T1000 (cell line): ENCODE results near the gene ARPP21.

ENCODE experiments used
- DNase-seq: peaks from one replicate; lab custom pipeline; 2025; ENCODE audit warnings: mixed read lengths; lab: John Stamatoyannopoulos, UW

The ARPP21 gene

DNA sequence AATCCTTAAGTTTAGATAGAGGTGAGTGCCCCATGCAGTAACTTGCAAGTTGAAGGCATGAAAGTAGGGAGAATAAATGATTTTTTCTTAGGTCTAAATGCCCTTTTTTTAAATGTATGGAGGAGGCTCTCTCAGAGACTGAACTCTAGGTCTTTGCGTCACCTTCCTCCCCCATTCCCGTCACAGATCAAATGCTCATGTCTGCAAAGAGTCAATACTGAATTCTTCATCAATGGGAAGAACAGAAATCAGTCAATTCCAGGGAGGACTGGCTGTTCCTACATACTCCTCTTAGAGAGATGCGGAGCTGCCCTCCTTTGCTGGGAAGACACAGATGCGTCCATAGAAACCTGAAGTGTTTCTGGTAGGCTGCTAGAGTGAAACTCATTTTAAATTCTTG, 98.2 kb downstream of the ARPP21 start:
- DNase-seq: no peak

DNA sequence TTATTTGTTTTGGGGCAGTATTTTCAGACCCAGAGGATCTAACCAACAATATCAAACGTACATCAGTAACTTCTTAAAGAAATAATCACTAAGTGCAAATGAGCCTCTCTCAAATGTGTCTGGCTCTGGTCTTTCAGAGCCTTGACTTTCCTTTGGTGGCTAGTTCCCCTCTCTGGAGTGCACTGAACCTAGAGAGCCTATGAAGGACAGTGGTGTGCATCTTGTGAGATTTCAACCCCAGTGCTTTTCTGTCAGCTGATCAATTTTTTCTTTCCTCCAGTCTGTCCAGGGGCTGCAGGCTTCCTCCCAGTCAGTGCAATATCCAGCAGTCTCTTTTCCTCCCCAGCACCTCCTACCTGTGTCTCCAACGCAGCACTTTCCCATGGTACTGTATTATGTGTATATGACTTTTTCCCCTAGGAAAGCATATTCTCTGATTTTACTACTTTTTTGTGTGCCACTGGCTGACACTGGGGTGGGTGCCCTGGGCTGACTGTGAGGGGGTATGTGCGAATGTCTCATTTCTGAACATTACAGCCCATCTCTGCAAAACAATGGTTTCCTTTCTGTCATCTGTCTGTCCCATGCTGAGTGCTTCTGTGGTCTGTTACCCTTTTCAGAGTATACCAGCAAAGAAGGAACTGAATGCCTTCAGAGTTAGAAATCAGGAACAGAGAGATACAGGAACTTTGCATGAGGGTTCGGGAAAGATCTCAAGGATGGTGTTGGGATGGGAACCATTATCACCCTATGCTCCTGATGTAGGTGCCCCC, 98.8 kb downstream of the ARPP21 start:
- no peak for DNase-seq

DNA sequence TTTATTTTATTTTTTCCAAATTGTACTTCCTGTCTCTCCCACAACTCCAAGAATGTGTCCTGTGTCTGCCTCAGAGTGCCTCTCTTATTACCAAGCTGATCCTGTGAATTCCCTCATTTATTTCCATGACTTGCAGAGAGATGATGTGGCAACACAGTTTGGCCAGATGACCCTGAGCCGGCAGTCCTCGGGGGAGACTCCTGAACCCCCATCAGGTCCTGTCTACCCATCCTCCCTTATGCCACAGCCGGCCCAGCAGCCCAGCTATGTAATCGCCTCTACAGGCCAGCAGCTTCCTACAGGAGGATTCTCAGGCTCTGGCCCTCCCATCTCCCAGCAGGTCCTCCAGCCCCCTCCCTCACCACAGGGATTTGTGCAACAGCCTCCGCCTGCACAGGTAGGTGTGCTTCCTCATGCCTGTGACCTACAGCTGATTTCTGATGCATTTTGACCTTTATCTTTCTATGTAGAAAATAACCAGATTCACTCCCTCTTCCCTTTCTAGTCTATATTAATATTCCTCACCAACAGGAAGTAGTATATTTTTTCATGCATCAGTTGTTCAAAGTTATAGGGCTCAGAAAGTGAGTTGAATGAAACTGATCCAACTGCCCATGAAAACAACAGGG, 100.0 kb downstream of the ARPP21 start:
- no peak for DNase-seq

DNA sequence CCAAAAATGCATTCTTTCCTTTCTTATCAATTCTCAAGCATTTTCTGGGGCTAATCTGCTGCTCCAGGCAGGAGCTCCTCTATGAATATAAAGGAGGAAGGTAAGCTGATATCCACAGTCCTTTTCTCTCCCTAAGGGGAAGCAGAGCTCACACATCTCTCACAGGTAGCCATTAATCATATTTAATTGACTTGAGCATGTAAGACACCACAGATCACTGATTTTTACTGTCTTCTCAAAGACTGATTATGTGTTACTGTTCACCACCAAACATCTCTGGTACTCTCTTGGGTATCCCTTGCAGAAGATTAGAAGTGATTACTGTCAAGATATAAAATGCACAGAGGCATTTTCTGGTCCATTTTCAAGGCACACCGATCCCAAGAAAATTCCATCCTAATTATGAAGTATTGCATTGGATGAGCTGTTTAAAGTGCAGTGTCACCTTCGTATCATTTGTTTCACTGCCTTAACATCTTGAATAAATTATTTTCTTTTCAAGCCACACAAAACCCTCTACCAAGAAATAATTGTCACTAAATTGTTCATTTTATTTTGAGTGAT, 100.7 kb downstream of the ARPP21 start:
- no peak for DNase-seq

DNA sequence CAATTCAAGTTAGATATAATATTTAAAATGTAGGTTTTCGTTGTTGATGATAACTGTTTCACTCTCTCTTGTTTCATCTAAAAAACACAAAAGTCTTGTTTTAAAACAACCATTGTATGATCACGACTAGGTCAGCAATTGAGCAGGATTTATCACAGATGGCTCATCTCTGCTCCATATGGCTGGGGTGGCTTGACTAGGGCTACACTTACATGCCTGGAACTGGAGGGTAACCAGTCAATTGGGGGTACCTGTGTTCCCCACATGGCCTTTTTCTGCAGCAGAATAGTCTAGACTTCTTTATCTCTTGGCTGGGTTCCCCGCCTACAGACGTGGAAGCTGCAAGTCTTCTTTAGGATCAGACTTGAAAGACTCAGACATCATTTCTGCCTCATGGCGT, 103.9 kb downstream of the ARPP21 start:
- DNase-seq: no peak

DNA sequence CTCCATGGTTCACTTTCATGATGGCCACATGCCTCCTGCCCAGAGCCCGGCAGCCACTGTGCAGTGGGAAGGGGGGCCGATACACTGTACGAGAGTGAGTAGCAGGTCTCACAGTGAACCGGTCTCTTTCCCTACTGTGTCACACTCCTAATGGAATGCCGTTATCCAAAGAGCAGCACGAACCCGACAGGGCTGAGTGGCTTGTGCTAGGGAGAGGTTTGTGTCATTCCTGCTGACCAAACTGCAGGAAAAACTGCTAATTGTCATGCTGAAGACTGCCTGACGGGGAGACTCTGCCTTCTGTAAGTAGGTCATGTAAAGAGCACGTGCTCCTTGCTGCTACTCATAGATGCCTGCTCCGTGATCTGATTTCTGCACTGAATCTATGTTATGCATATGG, 105.1 kb downstream of the ARPP21 start:
- no peak for DNase-seq

DNA sequence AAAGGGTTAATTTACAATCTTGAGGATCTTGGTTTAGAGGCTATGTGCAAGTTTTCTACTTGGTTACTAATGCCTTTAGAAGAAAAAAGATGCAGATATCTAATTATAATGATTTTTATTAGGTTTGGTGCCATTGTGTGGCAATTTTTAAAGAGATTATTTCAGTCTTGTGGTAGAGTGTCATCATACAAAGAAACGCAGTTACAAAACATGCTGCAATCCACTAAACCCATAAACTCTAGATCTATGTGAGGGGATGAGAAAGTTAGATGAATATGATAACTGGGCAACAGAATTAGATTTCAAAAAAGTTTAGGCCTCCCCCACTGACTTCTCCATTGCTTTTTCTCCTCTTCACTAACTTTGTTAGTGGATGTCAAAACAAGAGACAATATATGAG, 106.0 kb downstream of the ARPP21 start:
- DNase-seq: no peak

DNA sequence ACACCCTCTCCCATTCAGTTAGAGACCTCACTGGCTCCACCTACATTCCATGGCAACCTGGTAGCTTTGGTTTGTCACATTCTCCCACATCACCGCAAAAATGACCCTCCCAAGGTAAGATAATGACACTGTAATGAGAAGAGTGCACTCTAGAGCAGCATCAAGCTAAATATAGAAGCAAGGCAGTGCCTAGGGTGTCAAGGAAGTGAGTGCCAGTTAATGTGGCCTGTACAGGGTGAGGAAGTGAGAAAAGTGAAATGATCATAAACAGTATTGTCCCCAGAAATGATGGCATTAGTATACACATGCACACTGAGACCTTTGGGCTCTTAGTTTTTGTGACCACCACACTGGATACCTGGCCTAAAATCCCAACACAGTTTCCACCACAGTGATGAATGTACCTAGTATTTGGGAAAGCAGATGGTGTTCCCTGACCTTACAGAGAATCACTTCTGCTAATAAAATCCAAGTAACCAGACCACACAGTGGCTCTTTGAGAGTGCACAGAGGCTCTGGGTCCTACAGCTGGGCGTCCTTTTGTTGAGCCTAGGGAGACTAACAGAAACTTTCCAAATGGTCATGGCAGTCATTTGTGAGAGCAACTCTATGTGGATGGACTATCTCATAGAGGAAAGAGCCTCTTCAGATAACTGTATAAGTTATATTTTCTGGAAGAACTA, 106.6 kb downstream of the ARPP21 start:
- DNase-seq: no peak

DNA sequence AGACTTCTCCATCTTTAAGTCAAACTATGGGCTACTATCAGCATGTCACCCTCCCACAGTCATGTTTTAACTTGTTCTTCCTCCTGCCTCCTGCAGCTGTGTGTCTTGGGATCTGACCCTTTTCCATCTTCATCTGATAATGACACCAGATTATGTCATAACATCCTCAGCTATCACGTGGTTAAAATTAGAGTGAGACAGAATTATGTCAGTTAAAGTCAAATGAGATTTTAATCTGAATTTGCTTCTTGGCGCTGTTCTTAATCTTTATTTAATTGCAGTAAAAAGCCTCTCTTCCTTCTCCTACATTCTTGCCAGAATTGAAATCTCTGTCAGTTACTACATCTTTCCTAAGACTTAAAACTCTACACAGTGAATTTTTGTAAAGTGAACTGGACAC, 107.2 kb downstream of the ARPP21 start:
- no peak for DNase-seq

DNA sequence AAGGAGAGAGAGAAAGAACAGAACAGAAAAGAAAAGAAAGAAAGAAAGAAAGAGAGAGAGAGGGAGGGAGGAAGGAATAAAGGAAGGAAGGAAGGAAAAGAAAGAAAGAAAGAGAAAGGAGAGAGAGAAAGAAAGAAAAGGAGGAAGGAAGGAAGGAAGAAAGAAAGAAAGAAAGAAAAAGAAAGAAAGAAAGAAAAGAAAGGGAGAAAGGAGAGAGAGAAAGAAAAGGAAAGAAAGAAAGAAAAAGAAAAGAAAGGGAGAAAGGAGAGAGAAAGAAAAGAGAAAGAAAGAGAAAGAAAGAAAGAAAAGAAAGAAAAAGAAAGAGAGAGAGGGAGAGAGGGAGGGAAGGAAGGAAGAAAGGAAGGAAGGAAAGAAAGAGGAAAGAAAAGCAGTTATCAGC, 108.8 kb downstream of the ARPP21 start:
- DNase-seq: no peak

DNA sequence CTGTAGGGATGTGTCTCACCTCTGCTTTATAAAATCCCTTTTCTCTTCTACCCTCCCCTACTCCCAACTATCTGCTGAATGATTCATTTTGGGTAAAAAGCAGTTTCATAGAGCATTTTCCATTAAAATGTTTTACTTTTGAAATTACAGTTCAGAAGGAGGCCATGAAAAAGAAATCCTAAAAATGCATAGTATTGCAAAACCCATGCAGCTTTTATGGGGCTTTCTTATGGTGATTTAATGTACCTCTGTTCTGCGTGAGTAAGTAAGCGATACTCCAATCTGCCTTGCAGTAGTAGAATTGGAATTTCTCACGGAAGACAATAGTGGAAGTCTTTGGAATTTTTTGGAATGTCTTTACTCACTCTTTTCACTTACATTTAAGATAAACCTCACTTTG, 111.9 kb downstream of the ARPP21 start:
- no peak for DNase-seq

DNA sequence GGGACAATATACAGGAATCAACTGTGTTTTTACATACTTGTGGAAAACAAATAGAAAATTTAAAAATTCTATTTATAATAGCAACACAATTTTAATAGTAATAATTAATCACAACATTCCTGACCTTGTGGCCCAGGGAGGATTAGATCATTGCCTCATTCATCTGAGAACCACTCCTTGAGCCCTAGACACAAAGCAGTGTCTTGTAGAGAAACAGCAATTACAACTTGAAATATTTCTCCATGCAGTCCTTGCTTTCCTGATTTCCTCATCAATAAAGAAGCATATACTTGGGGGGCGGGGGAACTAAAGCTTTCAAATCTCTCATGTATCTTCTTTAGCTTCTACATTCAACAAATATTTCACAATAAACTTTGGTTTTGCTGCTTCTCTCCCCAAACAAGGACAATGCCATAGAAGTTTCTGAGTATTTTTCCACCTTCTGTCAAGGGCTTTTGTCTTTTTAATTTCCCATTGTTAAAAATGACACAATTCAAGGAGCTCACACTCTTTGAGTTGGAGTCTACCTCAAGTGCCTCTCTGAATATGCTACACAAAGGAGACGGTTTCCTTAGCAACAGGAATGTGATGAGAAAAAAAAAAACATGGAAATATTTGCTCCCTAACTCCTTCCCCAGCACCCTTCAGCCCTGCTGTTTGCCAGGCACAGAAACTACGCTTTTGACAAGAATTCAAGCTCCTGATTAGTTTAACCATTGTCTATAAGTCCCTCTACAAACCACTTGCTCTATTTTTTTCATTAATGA, 118.8 kb downstream of the ARPP21 start:
- DNase-seq: no peak

DNA sequence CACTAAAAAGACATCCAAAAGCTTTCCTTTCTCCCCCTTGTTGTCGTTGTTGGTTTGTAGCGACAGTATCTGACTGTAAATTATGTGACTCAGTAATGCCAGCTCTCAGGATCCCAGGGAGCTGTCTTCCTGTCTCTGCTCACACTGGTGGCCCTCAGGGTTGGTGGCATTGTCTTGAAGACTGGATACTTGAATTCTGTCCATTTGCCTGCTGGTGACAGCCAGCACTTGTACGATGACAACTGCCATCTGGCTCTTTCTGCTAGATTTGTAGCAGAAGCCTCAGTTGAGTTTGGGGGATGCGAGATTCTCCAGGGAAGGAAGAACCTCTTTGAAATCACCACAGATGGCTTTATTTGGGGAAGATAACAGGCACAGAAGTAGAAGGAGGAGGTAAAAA, 120.8 kb downstream of the ARPP21 start:
- DNase-seq: no peak

DNA sequence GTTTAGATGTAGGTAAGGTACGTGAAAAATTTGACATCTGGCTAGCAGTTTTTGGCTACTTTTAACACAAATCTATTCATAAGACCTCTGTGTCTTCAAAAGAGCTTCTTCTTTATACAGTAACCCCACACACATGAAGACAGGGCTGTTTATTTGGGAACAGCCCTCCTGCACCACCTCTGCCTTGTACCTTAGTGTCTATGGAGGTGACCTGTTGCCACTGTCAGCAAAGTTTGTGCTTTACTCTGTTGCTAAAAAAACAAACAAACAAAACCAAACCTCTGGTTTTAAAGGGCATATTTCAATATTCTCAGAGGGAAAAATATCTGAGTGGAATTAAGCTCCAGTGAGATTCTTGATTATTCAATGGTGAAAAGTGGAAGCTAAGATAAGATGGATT, 122.0 kb downstream of the ARPP21 start:
- DNase-seq: no peak

DNA sequence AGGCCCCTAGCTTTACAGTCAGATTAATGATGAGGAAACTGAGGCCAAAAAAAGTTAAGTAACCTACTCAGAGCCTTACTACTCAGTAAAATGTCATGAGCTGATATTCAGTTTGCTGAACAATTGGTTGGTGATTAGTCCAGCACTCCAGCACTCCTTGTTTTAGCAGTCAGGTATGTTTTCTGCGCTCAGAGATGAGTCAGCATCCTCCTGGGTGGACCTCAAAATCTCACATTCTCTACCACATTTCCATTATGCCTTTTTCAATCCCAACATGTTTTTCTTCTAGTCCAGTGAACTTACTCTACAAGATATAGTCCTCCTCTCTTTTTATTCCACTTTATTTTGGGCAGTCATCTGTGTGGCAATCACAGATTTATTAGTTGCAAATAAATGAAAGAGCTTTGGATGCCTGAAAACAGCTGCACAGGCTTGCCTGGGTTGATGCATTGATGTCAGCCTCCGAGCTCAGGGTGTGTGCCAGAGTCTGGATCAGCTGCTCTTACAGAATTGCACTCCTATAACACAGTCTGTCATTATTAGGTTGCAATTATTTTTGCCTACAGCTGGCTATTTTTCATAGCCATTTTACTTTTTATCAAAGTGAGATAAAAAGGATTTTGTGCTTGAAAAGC, 133.2 kb downstream of the ARPP21 start:
- DNase-seq: no peak

DNA sequence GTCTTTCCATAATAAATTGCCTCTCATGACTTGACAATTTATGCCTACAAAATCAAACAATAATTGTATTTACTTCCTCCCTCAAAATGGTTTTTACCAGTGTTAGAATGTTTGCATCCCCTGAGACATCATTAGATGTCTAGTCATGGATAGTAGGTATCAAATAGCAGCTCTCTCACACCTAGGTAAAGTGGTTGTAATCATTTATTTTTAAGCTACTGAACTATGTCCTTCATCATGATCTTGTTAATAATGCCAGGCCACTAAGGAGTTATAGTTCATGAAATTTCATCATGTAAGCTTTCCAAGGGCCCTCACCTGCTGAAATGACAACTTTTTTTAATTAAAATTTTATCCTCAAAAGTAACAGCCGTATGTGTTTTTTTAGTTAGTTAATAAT, 134.1 kb downstream of the ARPP21 start:
- no peak for DNase-seq

DNA sequence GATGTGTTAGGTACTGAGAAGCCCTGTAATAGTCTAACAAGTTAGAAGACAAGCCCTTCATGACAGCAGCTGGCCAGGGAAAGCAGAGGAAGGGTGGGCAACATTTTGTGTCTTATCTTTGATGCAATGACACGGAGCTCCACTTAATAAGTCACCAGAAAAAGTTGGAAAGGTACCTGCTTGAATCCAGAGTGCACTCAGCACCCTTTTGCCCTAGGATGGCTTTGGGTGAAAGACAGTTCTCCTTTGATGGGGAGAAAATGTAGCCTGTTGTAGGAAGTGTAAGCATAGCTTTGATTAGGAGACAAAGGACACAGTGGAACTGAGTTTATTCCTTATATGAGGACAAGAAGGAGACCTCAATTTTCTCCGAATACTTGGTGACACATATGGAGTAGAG, 137.0 kb downstream of the ARPP21 start:
- DNase-seq: no peak

DNA sequence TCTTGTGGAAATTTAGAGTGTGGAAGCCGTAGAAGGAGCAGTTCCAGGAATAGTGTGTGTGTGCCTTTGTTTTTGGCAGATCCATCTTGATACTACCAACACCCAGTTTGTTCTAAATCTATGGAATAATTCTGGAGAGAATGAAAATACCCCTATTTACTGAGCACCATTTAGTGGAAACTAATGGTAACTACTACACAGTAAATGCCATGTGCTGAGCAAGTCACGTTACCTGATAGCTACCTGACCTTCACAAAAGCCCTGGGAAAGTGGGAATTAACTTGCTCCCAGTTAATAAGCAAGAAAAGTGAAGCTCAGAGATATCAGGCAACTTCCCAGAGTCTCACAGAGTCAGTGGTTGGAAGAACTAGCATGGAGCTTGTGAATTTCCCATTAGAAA, 137.7 kb downstream of the ARPP21 start:
- no peak for DNase-seq

DNA sequence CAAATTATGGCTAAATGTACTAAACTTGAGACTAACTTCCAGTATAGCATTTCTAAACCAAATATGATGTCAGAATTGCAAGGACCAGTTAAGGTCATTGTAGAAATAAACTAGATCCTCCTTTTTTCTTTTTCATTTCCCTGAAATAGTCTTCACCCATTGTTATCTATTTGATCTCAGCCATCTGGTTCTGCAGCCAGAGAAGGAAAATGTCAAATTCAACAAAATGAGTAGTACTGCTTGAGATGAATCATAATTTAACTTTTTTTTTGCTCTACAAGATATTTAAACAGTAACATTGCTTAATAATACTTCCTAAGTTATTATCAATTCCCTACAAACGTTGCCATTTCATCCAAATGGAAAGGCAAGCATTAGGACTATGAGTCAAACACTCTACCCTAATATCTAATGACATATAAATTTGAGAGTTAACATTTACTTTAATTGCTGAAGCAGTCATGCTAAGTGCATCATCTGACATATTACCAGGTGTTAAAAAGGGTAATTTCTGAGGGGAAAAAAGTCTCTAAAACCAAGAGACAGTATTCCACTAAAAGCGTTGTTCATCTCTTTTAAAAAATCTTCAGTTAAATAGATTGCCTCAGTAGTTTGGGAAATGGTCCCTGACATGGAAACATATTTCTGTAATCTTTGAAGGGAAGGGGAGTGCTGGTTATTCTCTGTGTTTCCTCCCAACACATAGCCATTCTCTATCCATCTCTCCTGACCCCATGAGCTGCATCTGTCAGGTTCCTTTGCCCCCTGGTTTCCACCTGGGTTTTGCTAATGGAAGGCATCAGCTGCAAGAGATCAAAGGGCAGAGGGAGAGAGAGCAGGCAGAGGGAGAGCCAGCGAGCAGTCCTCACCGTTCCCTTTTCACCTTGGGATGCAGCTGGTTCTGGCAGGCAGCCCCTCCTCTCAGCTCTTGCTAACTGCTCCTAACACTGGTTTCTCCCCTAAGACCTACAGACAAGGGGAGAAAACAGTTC, 138.5 kb downstream of the ARPP21 start:
- no peak for DNase-seq

DNA sequence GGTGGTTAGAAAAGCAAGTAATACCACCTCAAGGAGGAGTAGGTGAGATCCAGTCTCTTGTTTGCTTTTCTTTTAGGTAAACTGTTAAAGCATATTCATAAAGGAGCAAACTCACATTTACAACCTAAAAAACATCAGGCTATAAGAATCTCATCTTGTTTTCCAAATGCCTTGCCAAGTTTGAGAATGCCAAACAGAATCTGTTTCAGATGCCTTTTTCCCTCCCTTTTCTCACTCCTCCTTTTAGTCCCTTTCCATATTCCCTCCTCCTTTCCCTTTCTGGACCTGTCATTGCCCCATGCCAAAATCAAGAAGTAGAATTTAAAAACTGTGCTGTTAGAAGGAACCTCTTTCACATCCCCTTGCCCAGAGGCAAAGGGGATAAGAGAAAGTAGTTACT, 140.3 kb downstream of the ARPP21 start:
- no peak for DNase-seq

DNA sequence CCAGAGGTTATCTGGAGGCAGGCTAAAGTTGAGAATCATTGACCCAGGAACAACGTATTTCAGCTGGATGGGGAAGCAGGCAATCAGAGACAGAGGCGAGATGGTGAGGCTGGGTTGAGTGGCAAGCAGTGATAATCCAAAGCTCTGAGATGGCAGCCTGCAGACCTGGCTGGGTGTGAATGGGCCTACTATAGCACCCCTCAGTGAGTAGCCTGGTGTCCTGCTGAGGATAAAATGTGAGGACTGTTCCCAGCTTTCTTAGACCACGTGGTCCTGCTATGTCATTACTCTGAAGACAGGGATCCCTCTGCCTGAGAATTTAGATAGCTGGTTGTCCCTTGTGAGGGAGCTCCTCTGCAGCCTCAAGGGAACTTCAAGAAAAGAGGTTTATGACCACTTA, 141.5 kb downstream of the ARPP21 start:
- no peak for DNase-seq
